ENCODE results near the gene ANP32A.

DNA sequence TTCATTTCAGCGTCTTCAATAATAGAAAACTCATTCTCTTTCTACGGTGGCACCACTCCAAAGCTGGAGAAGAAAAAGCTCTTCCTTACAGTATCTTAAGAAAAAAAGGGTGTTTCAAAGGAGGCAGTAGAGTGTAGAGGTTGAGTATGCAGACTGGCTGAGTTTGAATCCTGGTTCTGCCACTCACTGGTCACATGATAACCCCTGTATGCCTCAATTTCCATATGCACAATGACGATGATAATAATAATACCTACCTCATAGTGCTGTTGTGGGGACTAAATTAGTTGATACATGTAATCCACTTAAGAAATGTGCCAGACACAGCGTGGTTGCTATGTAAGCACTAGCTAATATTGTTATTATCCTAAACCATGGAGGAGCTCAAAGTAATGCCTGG is 4.5 kb downstream of the ANP32A start:
- TF ChIP-seq POLR2A (IDR thresholded peaks at IDR 0.05; ENCODE audit: low read depth, low read length), result no peak
- no peak for TF ChIP-seq POLR2AphosphoS5 (IDR thresholded peaks at IDR 0.05; ENCODE audit: low read depth, low read length)
